Stimulated activated CD8-positive, alpha-beta memory T cell treated with anti-CD3 and anti-CD28 coated beads, Interleukin-12 subunit alpha, Interleukin-12 subunit beta, amount 100 ng/mL, for 1 hour (primary cell): Measurements from ENCODE around the gene AKAP10.
"Not testable (repeated sequence)": the region's sequence is repeated elsewhere in the genome, so short reads cannot be mapped to it uniquely, and the experiment has no call there.

ENCODE experiments used
- DNase-seq: peaks from one replicate; pipeline ENCODE4 v3.0.0-alpha.2; 2020; ENCODE audit warnings: low read depth

Gene AKAP10

DNA sequence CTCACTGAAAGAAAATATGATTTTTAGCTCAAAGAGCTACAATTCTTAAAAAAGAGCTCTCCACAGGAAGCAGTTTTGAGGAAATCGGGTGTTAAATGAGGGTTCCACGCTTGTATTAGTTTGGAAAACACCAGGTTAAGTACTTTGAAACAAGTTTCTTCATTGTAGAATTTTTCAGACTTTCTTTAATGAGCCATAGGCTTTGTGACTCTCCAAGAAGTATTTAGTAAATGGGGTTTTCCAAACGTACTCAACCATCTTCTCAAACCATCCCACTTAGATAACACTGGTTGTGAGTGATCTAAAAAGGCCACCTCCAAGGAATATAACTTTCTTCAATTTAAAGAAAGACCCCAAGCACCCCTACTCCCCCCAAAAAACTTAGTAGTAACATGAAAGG is 112.6 kb downstream of the AKAP10 start:
- no peak for DNase-seq

DNA sequence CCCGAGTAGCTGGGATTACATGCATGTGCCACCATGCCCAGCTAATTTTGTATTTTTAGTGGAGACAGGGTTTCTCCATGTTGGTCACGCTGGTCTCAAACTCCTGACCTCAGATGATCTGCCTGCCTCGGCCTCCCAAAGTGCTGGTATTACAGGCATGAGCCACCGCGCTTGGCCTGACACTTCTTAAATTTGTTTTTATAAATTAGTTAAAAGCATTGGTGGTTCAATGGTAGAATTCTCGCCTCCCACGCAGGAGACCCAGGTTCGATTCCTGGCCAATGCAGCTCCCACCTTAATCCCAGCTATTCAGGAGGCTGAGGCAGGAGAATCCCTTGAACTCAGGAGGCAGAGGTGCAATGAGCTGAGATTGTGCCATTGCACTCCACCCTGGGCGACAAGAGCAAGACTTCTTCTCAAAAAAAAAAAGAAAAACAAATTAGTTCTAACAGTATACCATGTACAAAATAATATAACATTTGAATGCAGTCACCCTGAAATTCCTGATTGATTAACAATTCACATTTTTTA is 116.9 kb downstream of the AKAP10 start:
- not testable (repeated sequence) for DNase-seq

DNA sequence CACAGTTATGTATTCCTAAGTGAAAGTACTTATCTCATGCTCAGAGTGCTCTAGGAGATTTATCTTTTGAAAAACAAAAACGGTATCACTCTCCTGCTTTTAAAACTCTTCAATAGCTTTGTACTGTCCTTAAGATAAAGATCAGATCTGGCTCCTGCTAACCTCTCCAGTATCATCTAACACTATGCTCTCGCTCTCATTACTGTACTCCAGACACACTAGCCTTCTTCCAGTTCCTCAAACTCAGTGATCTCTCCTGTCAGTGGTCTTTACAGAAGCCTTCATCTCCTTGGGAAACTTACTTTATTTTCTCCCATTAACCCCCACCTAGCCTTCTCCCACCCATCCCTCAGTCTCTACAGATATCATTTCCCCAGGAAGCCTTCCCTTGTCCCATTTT is 120.0 kb downstream of the AKAP10 start:
- no peak for DNase-seq
